ENCODE data around the gene PHAF1. TPM values are rescaled to one million over a fixed set of nuclear protein-coding genes. Genes with fewer than 3 reads are reported as not detected.
"Not testable (repeated sequence)": the region's sequence is repeated elsewhere in the genome, so short reads cannot be mapped to it uniquely, and the experiment has no call there.

Gene PHAF1
- total RNA-seq, 2 experiments from 2014 or later, result 14.2 to 15.2 TPM

- no peaks in the 10 kb centered on the region for H3K27me3 Mint-ChIP-seq
- no peak overlapping the region for H3K4me3 Mint-ChIP-seq
- no peak overlapping the region for H3K27ac Mint-ChIP-seq
- H3K4me1 Mint-ChIP-seq, result peaks cover 35% of the 10 kb centered on the region
- CTCF ChIA-PET, result interaction anchor here (0.9 to 4.5 kb wide), 8 partner anchors 8 to 98 kb away, joined by 3 to 28 read pairs (median 6); partner anchors contain the start of gene B3GNT9
- no peaks in the 10 kb centered on the region for H3K9me3 Mint-ChIP-seq (ENCODE audit: low read depth)
- ATAC-seq (no peak), DNase-seq (no peak)
- H3K36me3 Mint-ChIP-seq, result peaks cover 4% of the 10 kb centered on the region
These were observed 2.3 kb downstream of the PHAF1 start for GRCh38 chr16:67111951-67112444.

- CTCF ChIA-PET, result interaction anchor here (0.7 to 4.5 kb wide), 7 partner anchors 8 to 99 kb away, joined by 3 to 28 read pairs (median 4); partner anchors contain the start of gene TRADD
- DNase-seq (no peak), ATAC-seq (no peak)
- H3K4me1 Mint-ChIP-seq, result peaks cover 35% of the 10 kb centered on the region
- H3K4me3 Mint-ChIP-seq, result no peak overlapping the region
- no peaks in the 10 kb centered on the region for H3K27me3 Mint-ChIP-seq
- H3K9me3 Mint-ChIP-seq (ENCODE audit: low read depth), result no peaks in the 10 kb centered on the region
- H3K36me3 Mint-ChIP-seq, result peaks cover 6% of the 10 kb centered on the region
- no peak overlapping the region for H3K27ac Mint-ChIP-seq
These were observed 3.1 kb downstream of the PHAF1 start for GRCh38 chr16:67112591-67113399.

- DNase-seq (no peak), ATAC-seq (no peak)
- H3K9me3 Mint-ChIP-seq (ENCODE audit: low read depth), result no peaks in the 10 kb centered on the region
- H3K36me3 Mint-ChIP-seq, result peaks cover 6% of the 10 kb centered on the region
- no peak overlapping the region for H3K4me3 Mint-ChIP-seq
- peaks cover 29% of the 10 kb centered on the region for H3K4me1 Mint-ChIP-seq
- no peaks in the 10 kb centered on the region for H3K27me3 Mint-ChIP-seq
- no peak overlapping the region for H3K27ac Mint-ChIP-seq
- CTCF ChIA-PET, result interaction anchor here (1.2 to 1.7 kb wide), 2 partner anchors 40 to 45 kb away, joined by 4 to 5 read pairs; partner anchors contain the start of gene TRADD
These were observed 5.1 kb downstream of the PHAF1 start for GRCh38 chr16:67114793-67115192.

DNA sequence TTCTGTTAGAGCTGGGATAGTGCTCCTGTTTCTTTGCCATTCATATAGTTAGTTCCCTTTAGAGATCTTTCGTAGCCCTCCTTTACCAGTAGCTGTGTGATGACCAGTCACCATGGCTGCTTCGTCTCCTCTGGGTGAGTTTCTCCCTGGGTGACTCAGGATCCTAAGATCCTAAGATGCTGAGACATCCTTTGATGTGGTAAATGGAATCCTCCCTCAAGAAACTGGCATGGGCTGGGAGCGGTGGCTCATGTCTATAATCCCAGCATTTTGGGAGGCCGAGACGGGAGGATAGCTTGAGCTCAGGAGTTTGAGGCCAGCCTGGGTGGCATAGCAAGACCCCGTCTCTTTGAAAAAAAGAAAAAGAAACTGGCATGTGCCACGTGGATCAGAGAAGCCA, 5.9 kb downstream of the PHAF1 start:
- Mint-ChIP-seq H3K36me3 (peaks cover 9% of the 10 kb centered on the region), H3K4me3 (no peak overlapping the region), H3K27ac (no peak overlapping the region), H3K27me3 (no peaks in the 10 kb centered on the region), H3K4me1 (peaks cover 25% of the 10 kb centered on the region), H3K9me3 (ENCODE audit: low read depth) (no peaks in the 10 kb centered on the region)
- ATAC-seq, result no peak
- CTCF ChIA-PET, result interaction anchor here (0.6 to 1.9 kb wide), 5 partner anchors 17 to 98 kb away, joined by 3 to 8 read pairs (median 3); partner anchors contain the start of gene NOL3
- no peak for DNase-seq

- Mint-ChIP-seq H3K4me3 (no peak overlapping the region), H3K9me3 (ENCODE audit: low read depth) (no peaks in the 10 kb centered on the region), H3K36me3 (peaks cover 11% of the 10 kb centered on the region), H3K27me3 (no peaks in the 10 kb centered on the region), H3K4me1 (peaks cover 16% of the 10 kb centered on the region), H3K27ac (no peak overlapping the region)
- DNase-seq (no peak), ATAC-seq (no peak)
- CTCF ChIA-PET, result interaction anchor here (0.6 to 1.9 kb wide), 6 partner anchors 16 to 99 kb away, joined by 3 to 8 read pairs (median 3); partner anchors contain the start of gene NOL3
These were observed 6.9 kb downstream of the PHAF1 start for GRCh38 chr16:67116388-67117311.

- no peaks in the 10 kb centered on the region for H3K27me3 Mint-ChIP-seq
- H3K4me3 Mint-ChIP-seq, result no peak overlapping the region
- H3K27ac Mint-ChIP-seq, result no peak overlapping the region
- H3K36me3 Mint-ChIP-seq, result peaks cover 11% of the 10 kb centered on the region
- CTCF ChIA-PET, result interaction anchor here (0.7 kb wide), 4 partner anchors 31 to 823 kb away, joined by 3 to 5 read pairs (median 4); no protein-coding TSS in a partner anchor
- DNase-seq, result no peak
- ATAC-seq, result no peak
- no peaks in the 10 kb centered on the region for H3K9me3 Mint-ChIP-seq (ENCODE audit: low read depth)
- H3K4me1 Mint-ChIP-seq, result peaks cover 11% of the 10 kb centered on the region
These were observed 8.0 kb downstream of the PHAF1 start for GRCh38 chr16:67117716-67118115.

GRCh38 chr16:67120025-67120424, 10.3 kb downstream of the PHAF1 start:
- Mint-ChIP-seq H3K4me3 (no peak overlapping the region), H3K27me3 (no peaks in the 10 kb centered on the region), H3K9me3 (ENCODE audit: low read depth) (no peaks in the 10 kb centered on the region), H3K4me1 (no peaks in the 10 kb centered on the region), H3K36me3 (peaks cover 12% of the 10 kb centered on the region), H3K27ac (no peak overlapping the region)
- CTCF ChIA-PET, result interaction anchor here (0.8 to 0.9 kb wide), 2 partner anchors 8 to 29 kb away, joined by 3 read pairs; no protein-coding TSS in a partner anchor
- ATAC-seq (no peak), DNase-seq (no peak)

DNA sequence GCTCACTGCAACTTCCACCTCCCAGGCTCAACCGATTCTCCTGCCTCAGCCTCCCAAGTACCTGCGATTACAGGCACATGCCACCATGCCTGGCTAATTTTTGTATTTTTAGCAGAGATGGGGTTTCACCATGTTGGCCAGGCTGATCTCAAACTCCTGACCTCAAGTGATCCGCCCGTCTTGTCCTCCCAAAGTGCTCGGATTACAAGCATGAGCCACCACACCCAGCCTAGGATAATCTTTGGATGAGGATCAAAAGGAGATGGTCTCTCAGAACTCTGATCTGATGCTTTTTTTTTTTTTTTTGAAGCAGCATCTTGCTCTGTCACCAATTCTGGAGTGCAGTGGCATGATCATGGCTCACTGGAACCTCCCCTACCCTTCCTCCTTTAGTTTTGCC, 13.1 kb downstream of the PHAF1 start:
- CTCF ChIA-PET, result interaction anchor here (0.9 kb wide), 1 partner anchor 13 kb away, joined by 5 read pairs; no protein-coding TSS in a partner anchor
- H3K27ac Mint-ChIP-seq; H3K9me3 Mint-ChIP-seq (ENCODE audit: low read depth); H3K27me3 Mint-ChIP-seq; ATAC-seq; DNase-seq; H3K4me1 Mint-ChIP-seq; H3K4me3 Mint-ChIP-seq: not testable (repeated sequence)
- peaks cover 13% of the 10 kb centered on the region for H3K36me3 Mint-ChIP-seq

- peaks cover 13% of the 10 kb centered on the region for H3K36me3 Mint-ChIP-seq
- DNase-seq, result no peak
- CTCF ChIA-PET, result interaction anchor here (1.0 to 1.8 kb wide), 2 partner anchors 27 to 46 kb away, joined by 3 to 5 read pairs; no protein-coding TSS in a partner anchor
- ATAC-seq, result no peak
- H3K27me3 Mint-ChIP-seq, result no peaks in the 10 kb centered on the region
- H3K4me1 Mint-ChIP-seq, result peaks cover 5% of the 10 kb centered on the region
- no peak overlapping the region for H3K27ac Mint-ChIP-seq
- H3K9me3 Mint-ChIP-seq (ENCODE audit: low read depth), result no peaks in the 10 kb centered on the region
- no peak overlapping the region for H3K4me3 Mint-ChIP-seq
These were observed 18.7 kb downstream of the PHAF1 start for GRCh38 chr16:67128417-67128816.

DNA sequence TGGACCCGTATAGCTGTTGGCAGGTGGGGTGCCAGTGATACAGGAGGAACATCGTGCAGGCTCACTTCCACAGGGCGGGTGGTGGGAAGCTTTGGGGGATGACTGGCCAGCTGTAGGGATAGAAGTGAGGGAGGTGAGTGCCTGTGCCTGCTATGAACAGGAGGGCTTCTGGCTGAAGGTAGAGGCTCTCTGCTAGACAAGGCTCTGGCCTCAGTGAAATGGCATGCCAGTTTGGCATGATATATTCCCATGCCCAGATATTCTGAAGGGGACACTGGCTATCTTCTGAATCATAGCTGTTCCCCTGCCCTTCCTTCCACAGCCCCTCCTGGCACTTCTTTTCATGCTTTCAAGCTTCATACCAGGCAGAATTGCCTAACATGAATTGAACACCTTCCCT, 19.1 kb downstream of the PHAF1 start:
- Mint-ChIP-seq H3K36me3 (peaks cover 10% of the 10 kb centered on the region), H3K4me3 (no peak overlapping the region), H3K27me3 (no peaks in the 10 kb centered on the region), H3K4me1 (peaks cover 5% of the 10 kb centered on the region), H3K9me3 (ENCODE audit: low read depth) (no peaks in the 10 kb centered on the region), H3K27ac (no peak overlapping the region)
- no peak for DNase-seq
- CTCF ChIA-PET, result interaction anchor here (1.0 to 1.8 kb wide), 6 partner anchors 9 to 153 kb away, joined by 3 to 5 read pairs (median 4); no protein-coding TSS in a partner anchor
- ATAC-seq, result no peak

GRCh38 chr16:67129422-67129821, 19.7 kb downstream of the PHAF1 start:
- peaks cover 12% of the 10 kb centered on the region for H3K36me3 Mint-ChIP-seq

DNA sequence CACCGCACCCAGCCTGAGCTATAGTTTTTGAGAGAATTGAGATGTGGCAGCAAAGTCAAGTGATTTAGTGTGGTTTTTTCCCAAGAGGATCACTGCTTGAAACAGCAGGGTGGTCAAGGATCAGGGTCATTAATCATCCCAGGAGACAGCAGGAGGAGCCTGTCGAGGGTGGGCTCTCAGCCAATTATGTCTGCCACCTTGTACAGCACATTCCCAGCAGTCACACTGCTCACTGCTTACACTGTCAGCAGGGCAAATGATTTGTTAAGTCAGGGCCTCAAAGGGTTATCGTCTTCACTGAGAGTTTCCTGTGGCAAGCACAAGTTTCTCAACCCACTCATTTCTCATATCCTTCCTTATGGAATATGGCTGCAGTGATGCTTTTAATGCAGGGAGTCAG, 27.9 kb downstream of the PHAF1 start:
- CTCF ChIA-PET, result interaction anchor here (1.1 to 3.8 kb wide), 3 partner anchors 8 to 120 kb away, joined by 3 to 17 read pairs (median 3); no protein-coding TSS in a partner anchor
- Mint-ChIP-seq H3K27me3 (no peaks in the 10 kb centered on the region), H3K4me1 (peaks cover 3% of the 10 kb centered on the region), H3K9me3 (ENCODE audit: low read depth) (no peaks in the 10 kb centered on the region), H3K27ac (no peak overlapping the region), H3K36me3 (peaks cover 30% of the 10 kb centered on the region), H3K4me3 (no peak overlapping the region)
- DNase-seq (no peak), ATAC-seq (no peak)

More at GRCh38 chr16:67129422-67129821, 19.7 kb downstream of the PHAF1 start:
- Mint-ChIP-seq H3K4me1 (peaks cover 5% of the 10 kb centered on the region), H3K9me3 (ENCODE audit: low read depth) (no peaks in the 10 kb centered on the region), H3K27me3 (no peaks in the 10 kb centered on the region), H3K27ac (no peak overlapping the region), H3K4me3 (no peak overlapping the region)
- CTCF ChIA-PET, result interaction anchor here (0.5 to 1.4 kb wide), 6 partner anchors 9 to 154 kb away, joined by 3 to 5 read pairs (median 3); no protein-coding TSS in a partner anchor
- no peak for ATAC-seq
- DNase-seq, result no peak
